HCT116 (cell line): ENCODE results near the gene SLC24A3. TPM values are rescaled to one million over a fixed set of nuclear protein-coding genes. Genes with fewer than 3 reads are reported as not detected.

ENCODE experiments used
- ATAC-seq: fragments of 200-7000 bp; cut with Tn5 transposase; 2 replicates; pipeline ENCODE4 v1.9.1; 2020; ENCODE audit warnings: mild to moderate bottlenecking, moderate library complexity
- BruUV-seq: library from RNA; stranded (reverse); fragments of 400-500 nt; replicated peaks from 2 replicates; lab custom pipeline; 2021; lab: Mats Ljungman, UMichigan
- CTCF ChIA-PET: fragments of 300-600 bp; sonication (Branson Sonifier 250); formaldehyde crosslinking; loops from one replicate; lab custom pipeline; 2021; ENCODE audit warnings: antibody characterized with exemption; lab: Charles Lee
- POLR2A ChIA-PET: fragments of 300-600, 350-600 bp; sonication (Branson Sonifier 250); formaldehyde crosslinking; loops from one replicate; lab custom pipeline; 2021; ENCODE audit warnings: antibody characterized with exemption; lab: Charles Lee
- RAD21 ChIA-PET, 2 experiments: fragments of 300-600 bp; sonication (Branson Sonifier 250); formaldehyde crosslinking; loops; one replicate each; lab custom pipeline; 2023; ENCODE audit warnings: low total read pairs in 2 of 2; ENCODE audit not compliant: uncharacterized antibody in 2 of 2, unreplicated experiment in 2 of 2, low non-redundant PET in 1 of 2; lab: Charles Lee
- DNase-seq: peaks from one replicate; pipeline ENCODE4 v3.0.0-alpha.2; 2010; ENCODE audit warnings: low read depth, low spot score
- H2AFZ ChIP-seq: fragments of 200-600 bp; shearing (Covaris generic), sonication (generic); 2 replicates; pipeline ENCODE4 v1.6.1; 2017; ENCODE audit warnings: low read depth, mixed run types, mixed read lengths, antibody characterized with exemption, low read length; ENCODE audit not compliant: poor library complexity, severe bottlenecking
- H3K27ac ChIP-seq: 2 replicates; pipeline ENCODE4 v1.5.1; 2012; ENCODE audit warnings: low read depth, low read length
- H3K27me3 ChIP-seq: fragments of 200-600 bp; sonication (generic); 2 replicates; pipeline ENCODE4 v1.6.1; 2016; ENCODE audit warnings: mixed run types, low read length, mixed read lengths; ENCODE audit not compliant: insufficient read depth
- H3K36me3 ChIP-seq, 2 experiments: fragments of 200-500 bp in 1 of 2; fragments of 200-600 bp in 1 of 2; sonication (Bioruptor generic) in 1 of 2; sonication (generic) in 1 of 2; 2 replicates each; pipeline versions ENCODE4 v1.5.1 to v1.6.1; 2014 to 2016; ENCODE audit warnings: low read length in 2 of 2, inconsistent platforms in 1 of 2, mixed read lengths in 1 of 2, mixed run types in 1 of 2; ENCODE audit not compliant: insufficient read depth in 2 of 2, control insufficient read depth in 1 of 2
- H3K4me1 ChIP-seq, 2 experiments: fragments of 200-600 bp in 1 of 2; sonication (generic) in 1 of 2; 2 replicates each; pipeline versions ENCODE4 v1.5.1 to v1.6.1; 2012 to 2017; ENCODE audit warnings: low read length in 2 of 2, inconsistent platforms in 1 of 2, mild to moderate bottlenecking in 1 of 2, mixed read lengths in 1 of 2, mixed run types in 1 of 2, moderate library complexity in 1 of 2; ENCODE audit not compliant: insufficient read depth in 2 of 2, control insufficient read depth in 1 of 2
- H3K4me2 ChIP-seq: fragments of 200-600 bp; sonication (generic); 2 replicates; pipeline ENCODE4 v1.6.1; 2017; ENCODE audit warnings: mixed run types, low read length, mixed read lengths
- H3K4me3 ChIP-seq, 2 experiments: fragments of 200-600 bp in 1 of 2; sonication (generic) in 1 of 2; replicated peaks in 1 of 2; 2 replicates each; pipeline ENCODE4 v1.5.1; 2011 to 2016; ENCODE audit warnings: low read length in 2 of 2, control low read depth in 1 of 2, low read depth in 1 of 2, mild to moderate bottlenecking in 1 of 2, mixed read lengths in 1 of 2, mixed run types in 1 of 2
- H3K79me2 ChIP-seq: fragments of 200-600 bp; sonication (generic); 2 replicates; pipeline ENCODE4 v1.6.1; 2017; ENCODE audit warnings: mild to moderate bottlenecking, mixed run types, low read length, moderate library complexity, mixed read lengths; ENCODE audit not compliant: insufficient read depth
- H3K9ac ChIP-seq: fragments of 200-600 bp; sonication (generic); 2 replicates; pipeline ENCODE4 v1.6.1; 2016; ENCODE audit warnings: low read length, mixed read lengths
- H3K9me2 ChIP-seq: fragments of 200-600 bp; sonication (generic), shearing (Covaris generic); 2 replicates; pipeline ENCODE4 v1.6.1; 2017; ENCODE audit warnings: mixed run types, mild to moderate bottlenecking, moderate library complexity; ENCODE audit not compliant: insufficient read depth
- H3K9me3 ChIP-seq, 2 experiments: fragments of 200-500 bp in 1 of 2; fragments of 200-600 bp in 1 of 2; sonication (Bioruptor generic) in 1 of 2; sonication (generic) in 1 of 2; 2 replicates each; pipeline ENCODE4 v1.6.1; 2014 to 2017; ENCODE audit warnings: low read length in 2 of 2, mixed read lengths in 2 of 2, inconsistent platforms in 1 of 2, low read depth in 1 of 2, mild to moderate bottlenecking in 1 of 2, mixed run types in 1 of 2, moderate library complexity in 1 of 2; ENCODE audit not compliant: control insufficient read depth in 1 of 2, insufficient read depth in 1 of 2
- H4K20me1 ChIP-seq: fragments of 200-600 bp; sonication (generic), shearing (Covaris generic); 2 replicates; pipeline ENCODE4 v1.6.1; 2017; ENCODE audit warnings: mixed run types, mild to moderate bottlenecking, moderate library complexity; ENCODE audit not compliant: insufficient read depth
- CBX3 ChIP-seq: IDR thresholded peaks from 2 replicates; pipeline ENCODE4 v1.6.1; 2012; ENCODE audit warnings: low read depth
- EZH2 ChIP-seq: fragments of 200-600 bp; sonication (generic); IDR thresholded peaks from 2 replicates; pipeline ENCODE4 v1.6.1; 2017; ENCODE audit warnings: antibody characterized with exemption, mixed run types
- MAX ChIP-seq: IDR thresholded peaks from 2 replicates; pipeline ENCODE4 v1.6.1; 2012
- RAD21 ChIP-seq: IDR thresholded peaks from 2 replicates; pipeline ENCODE4 v1.6.1; 2012; ENCODE audit warnings: low read depth, mild to moderate bottlenecking
- SP1 ChIP-seq: IDR thresholded peaks from 2 replicates; pipeline ENCODE4 v1.6.1; 2012; ENCODE audit warnings: low read depth
- ZFX ChIP-seq: fragments of 450-650 bp; IDR thresholded peaks from 2 replicates; pipeline ENCODE4 v1.6.1; 2017
- intact Hi-C: fragments of 100-400 bp; cut with micrococcal nuclease; formaldehyde crosslinking; loops from 2 replicates; pipeline ENCODE4 v1.10.0; 2022
- total RNA-seq: library from RNA; stranded (reverse); gene quantifications from one replicate; pipeline ENCODE4 v1.2.1, GENCODE V29; 2021; ENCODE audit not compliant: unreplicated experiment

SLC24A3 gene
- total RNA-seq, 1 experiment from 2014 or later: not detected

- Histone ChIP-seq H3K36me3 (no peaks in the 10 kb centered on the region), H3K4me1 (no peaks in the 10 kb centered on the region), H3K27ac (no peak overlapping the region), H3K4me2 (no peak overlapping the region), H3K9me3 (no peaks in the 10 kb centered on the region), H3K9ac (no peak overlapping the region), H2AFZ (no peak overlapping the region), H4K20me1 (no peaks in the 10 kb centered on the region), H3K27me3 (no peaks in the 10 kb centered on the region), H3K4me3 (no peak overlapping the region), H3K9me2 (no peaks in the 10 kb centered on the region), H3K79me2 (no peaks in the 10 kb centered on the region)
- POLR2A ChIA-PET: no interaction called here
- ATAC-seq (no peak), DNase-seq (no peak)
- BruUV-seq: no TSS peak
- CTCF ChIA-PET: no interaction called here
- RAD21 ChIA-PET: no interaction called here
- TF ChIP-seq SP1 (no peak), EZH2 (no peak), RAD21 (no peak), ZFX (no peak), CBX3 (no peak)
- intact Hi-C loops: no loop called here
These were observed 442.5 kb downstream of the SLC24A3 start for GRCh38 chr20:19654921-19655320.

- ATAC-seq: no peak
- intact Hi-C loops: no loop called here
- TF ChIP-seq MAX: no peak
- TF ChIP-seq, all 23 proteins: peak for 0
- no peaks in the 10 kb centered on the region for H3K36me3 ChIP-seq
- H4K20me1 ChIP-seq: no peaks in the 10 kb centered on the region
- ChIA-PET POLR2A (no interaction called here), CTCF (no interaction called here), RAD21 (no interaction called here)
- H3K4me3 ChIP-seq: no peak overlapping the region
- no peaks in the 10 kb centered on the region for H3K9me3 ChIP-seq
- no peaks in the 10 kb centered on the region for H3K79me2 ChIP-seq
- H3K27me3 ChIP-seq: peaks cover 17% of the 10 kb centered on the region; the same call in 1 of the 2 replicates
- H3K4me2 ChIP-seq: no peak overlapping the region
- H3K27ac ChIP-seq: no peak overlapping the region
- no peak overlapping the region for H2AFZ ChIP-seq
- DNase-seq: no peak
- H3K4me1 ChIP-seq: no peaks in the 10 kb centered on the region
- no peaks in the 10 kb centered on the region for H3K9me2 ChIP-seq
- H3K9ac ChIP-seq: no peak overlapping the region
- BruUV-seq: no TSS peak
These were observed 445.7 kb downstream of the SLC24A3 start for GRCh38 chr20:19658137-19658536.
